SK-N-SH (cell line): ENCODE results near the gene CREB3L1. TPM values are rescaled to one million over a fixed set of nuclear protein-coding genes. Genes with fewer than 3 reads are reported as not detected.

Experiments used
- CTCF ChIA-PET: fragments of 300-600, 350-600 bp; formaldehyde crosslinking; extraction: SDS; loops from one replicate; lab custom pipeline; 2021; lab: Yijun Ruan, JAX
- POLR2A ChIA-PET: fragments of 350-600 bp; sonication (Branson Sonifier 250); formaldehyde crosslinking; extraction: SDS; loops from one replicate; lab custom pipeline; 2020; ENCODE audit warnings: antibody characterized with exemption, inconsistent platforms; lab: Yijun Ruan, JAX
- DNase-seq: peaks from one replicate; pipeline ENCODE4 v3.0.0; 2012
- H2AFZ ChIP-seq: fragments of 200-600 bp; sonication (generic); 2 replicates; pipeline ENCODE4 v1.8.1; 2016; ENCODE audit warnings: antibody characterized with exemption, mild to moderate bottlenecking, low read depth
- H3F3A ChIP-seq: fragments of 200-600 bp; sonication (generic); replicated peaks from 2 replicates; pipeline ENCODE3; 2016; ENCODE audit warnings: antibody characterized with exemption, mild to moderate bottlenecking; ENCODE audit not compliant: insufficient read depth
- H3K27ac ChIP-seq, 2 experiments: fragments of 200-500 bp in 1 of 2; fragments of 200-600 bp in 1 of 2; sonication (Bioruptor generic) in 1 of 2; sonication (generic), shearing (Covaris generic) in 1 of 2; 2 replicates each; pipeline versions ENCODE4 v1.5.1 to v1.6.1; 2014 to 2016; ENCODE audit warnings: low read depth in 2 of 2, inconsistent platforms in 1 of 2, low read length in 1 of 2, mild to moderate bottlenecking in 1 of 2, mixed read lengths in 1 of 2
- H3K27me3 ChIP-seq: fragments of 200-600 bp; sonication (generic), shearing (Covaris generic); 2 replicates; pipeline ENCODE4 v1.6.1; 2016; ENCODE audit warnings: mixed run types; ENCODE audit not compliant: insufficient read depth
- H3K36me3 ChIP-seq, 2 experiments: fragments of 200-500 bp in 1 of 2; fragments of 200-600 bp in 1 of 2; sonication (Bioruptor generic) in 1 of 2; sonication (generic) in 1 of 2; replicated peaks in 1 of 2; 2 replicates each; pipeline versions ENCODE3 to v1.5.1; 2014 to 2016; ENCODE audit warnings: low read length in 1 of 2, mild to moderate bottlenecking in 1 of 2; ENCODE audit not compliant: insufficient read depth in 2 of 2, control insufficient read depth in 1 of 2
- H3K4me1 ChIP-seq, 2 experiments: fragments of 200-500 bp in 1 of 2; fragments of 200-600 bp in 1 of 2; sonication (Bioruptor generic) in 1 of 2; sonication (generic), shearing (Covaris generic) in 1 of 2; 2 replicates each; pipeline versions ENCODE4 v1.5.1 to v1.6.1; 2014 to 2016; ENCODE audit warnings: low read depth in 1 of 2, low read length in 1 of 2, mixed run types in 1 of 2; ENCODE audit not compliant: insufficient read depth in 2 of 2, control insufficient read depth in 1 of 2
- H3K4me2 ChIP-seq: fragments of 200-600 bp; sonication (generic), shearing (Covaris generic); 2 replicates; pipeline ENCODE4 v1.6.1; 2017; ENCODE audit warnings: mixed run types
- H3K4me3 ChIP-seq, 2 experiments: fragments of 200-500 bp in 1 of 2; fragments of 200-600 bp in 1 of 2; sonication (Bioruptor generic) in 1 of 2; sonication (generic), shearing (Covaris generic) in 1 of 2; 2 replicates each; pipeline versions ENCODE4 v1.5.1 to v1.8.1; 2014 to 2016; ENCODE audit warnings: low read depth in 2 of 2, inconsistent platforms in 1 of 2, low read length in 1 of 2, mild to moderate bottlenecking in 1 of 2, mixed read lengths in 1 of 2, moderate library complexity in 1 of 2
- H3K79me2 ChIP-seq: fragments of 200-600 bp; sonication (generic); 2 replicates; pipeline ENCODE4 v1.8.1; 2017; ENCODE audit warnings: mild to moderate bottlenecking; ENCODE audit not compliant: insufficient read depth
- H3K9ac ChIP-seq: fragments of 200-600 bp; sonication (generic); 2 replicates; pipeline ENCODE4 v1.6.1; 2017; ENCODE audit warnings: mixed run types
- H3K9me2 ChIP-seq: fragments of 200-600 bp; sonication (generic); 2 replicates; pipeline ENCODE4 v1.6.1; 2017; ENCODE audit warnings: mixed run types
- H3K9me3 ChIP-seq: fragments of 200-600 bp; sonication (generic); 2 replicates; pipeline ENCODE4 v1.6.1; 2017; ENCODE audit warnings: mixed run types, mild to moderate bottlenecking, moderate library complexity
- H4K20me1 ChIP-seq: fragments of 200-600 bp; sonication (generic); 2 replicates; pipeline ENCODE4 v1.6.1; 2017; ENCODE audit warnings: mild to moderate bottlenecking, mixed run types; ENCODE audit not compliant: insufficient read depth
- CHD2 ChIP-seq: fragments of 150-350 bp; IDR thresholded peaks from 2 replicates; pipeline ENCODE4 v1.6.1; 2018; ENCODE audit warnings: low read length; ENCODE audit not compliant: partially characterized antibody
- ELF1 ChIP-seq: IDR thresholded peaks from 2 replicates; pipeline ENCODE4 v1.4.0; 2012
- EZH2phosphoT487 ChIP-seq: fragments of 200-600 bp; sonication (generic); IDR thresholded peaks from 2 replicates; pipeline ENCODE4 v1.6.1; 2017; ENCODE audit warnings: low read depth, mixed run types, mild to moderate bottlenecking, antibody characterized with exemption, moderate library complexity, borderline replicate concordance
- FOXJ3 ChIP-seq: sonication (generic); formaldehyde crosslinking; IDR thresholded peaks from 2 replicates; pipeline ENCODE4 v1.5.1; 2020; ENCODE audit warnings: mild to moderate bottlenecking, missing genetic modification reagents
- GABPA ChIP-seq: IDR thresholded peaks from 2 replicates; pipeline ENCODE4 v1.4.0; 2012; ENCODE audit warnings: low read depth, mild to moderate bottlenecking
- MXI1 ChIP-seq: IDR thresholded peaks from 2 replicates; pipeline ENCODE4 v1.6.1; 2012; ENCODE audit warnings: mild to moderate bottlenecking, low read depth, low read length, improper control_type of control experiment
- NFIC ChIP-seq: IDR thresholded peaks from 2 replicates; pipeline ENCODE4 v1.4.0; 2012; ENCODE audit warnings: borderline replicate concordance
- RAD21 ChIP-seq: IDR thresholded peaks from 2 replicates; pipeline ENCODE4 v1.6.1; 2012; ENCODE audit warnings: mild to moderate bottlenecking, low read length
- RCOR1 ChIP-seq: fragments of 150-350 bp; IDR thresholded peaks from 2 replicates; pipeline ENCODE4 v1.6.1; 2017; ENCODE audit warnings: antibody characterized with exemption, low read length
- RFX5 ChIP-seq: IDR thresholded peaks from 2 replicates; pipeline ENCODE4 v1.6.1; 2012; ENCODE audit warnings: mild to moderate bottlenecking, improper control_type of control experiment, low read length
- TAF1 ChIP-seq: IDR thresholded peaks from 2 replicates; pipeline ENCODE4 v1.6.1; 2012; ENCODE audit warnings: low read depth, mild to moderate bottlenecking, low read length, moderate library complexity, borderline replicate concordance
- TEAD4 ChIP-seq: IDR thresholded peaks from 2 replicates; pipeline ENCODE4 v1.4.0; 2012; ENCODE audit warnings: mild to moderate bottlenecking, borderline replicate concordance; ENCODE audit not compliant: insufficient read depth
- YY1 ChIP-seq: IDR thresholded peaks from 2 replicates; pipeline ENCODE4 v1.4.0; 2012; ENCODE audit warnings: low read depth, mild to moderate bottlenecking
- WGBS: methylation state at CpG from one replicate; pipeline ENCODE4 v1.1.6; 2017; ENCODE audit warnings: low lambda C conversion rate; 5-methylcytosine and 5-hydroxymethylcytosine counted together
- polyA plus RNA-seq, 3 experiments: library from polyadenylated mRNA; depleted of rRNA; stranded (reverse); fragments of >200 nt; gene quantifications; 2 replicates each; pipeline ENCODE4 v1.2.3, GENCODE V29; 2012
- TF ChIP-seq, protein P1 (sequence below): IDR thresholded peaks from 2 replicates; pipeline ENCODE4 v1.4.0; 2012; ENCODE audit warnings: low read depth
- TF ChIP-seq, protein P2 (sequence below): IDR thresholded peaks from 2 replicates; pipeline ENCODE4; 2012
- TF ChIP-seq, protein P3 (sequence below): IDR thresholded peaks from 2 replicates; pipeline ENCODE4 v1.4.0; 2012; ENCODE audit warnings: low read depth, borderline replicate concordance
- TF ChIP-seq, protein P4 (sequence below): fragments of 150-350 bp; IDR thresholded peaks from 2 replicates; pipeline ENCODE4 v1.6.1; 2016; ENCODE audit warnings: mild to moderate bottlenecking, low read depth, low read length

Gene CREB3L1
- polyA plus RNA-seq, 1 of the 3 experiments (the other 2 are of a cell fraction) = 14.0 TPM

DNA sequence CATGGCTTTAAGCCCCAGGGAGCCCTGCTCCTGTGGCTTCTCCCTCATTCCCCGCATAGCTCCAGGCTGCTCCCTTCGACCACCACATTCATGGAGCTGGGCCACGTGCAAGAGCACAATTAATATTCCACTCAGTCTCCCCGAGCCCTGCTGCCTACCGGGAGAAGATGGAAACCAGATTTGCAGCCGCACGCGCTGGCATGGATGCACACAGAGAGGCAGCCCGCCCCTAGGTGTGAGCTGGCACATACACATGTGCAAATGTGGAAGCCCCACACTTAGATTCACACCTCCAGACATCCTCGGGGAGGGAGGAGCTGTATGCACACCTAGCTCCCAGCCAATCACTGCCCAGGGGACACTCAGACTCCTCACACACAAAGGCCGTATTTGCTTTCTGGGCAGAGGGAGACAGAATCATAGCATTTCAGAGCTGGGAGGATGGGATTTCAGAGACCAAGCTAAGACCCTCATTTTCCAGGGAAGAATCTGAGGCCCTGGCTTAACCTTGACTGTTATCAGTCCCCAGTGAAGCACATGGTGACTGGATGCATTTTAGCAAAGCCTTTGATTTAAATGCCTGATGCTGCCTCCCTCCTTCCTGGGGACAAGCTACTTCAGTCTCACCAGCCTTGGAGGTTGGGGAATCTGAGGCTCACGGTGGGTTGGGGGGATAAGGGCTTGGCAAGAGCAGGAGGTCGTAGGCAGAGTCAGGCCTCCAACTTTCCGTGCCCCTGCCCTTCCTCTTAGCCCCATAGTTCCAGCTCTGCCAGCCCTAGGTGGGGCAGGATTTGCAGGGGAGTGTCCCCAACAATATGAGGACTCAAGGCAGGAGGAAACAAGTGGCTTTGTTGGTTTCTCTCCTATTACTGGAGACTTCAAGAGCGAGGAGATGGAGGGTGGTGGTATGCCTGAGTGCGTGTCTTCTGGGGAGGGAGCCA, 5.3 kb upstream of the CREB3L1 start:
- 0 out of 2 replicates have a peak overlapping the region, but pooled peaks have one; percentile 32 for H3K4me2 ChIP-seq
- ChIA-PET CTCF (interaction anchor here (0.8 to 3.0 kb wide), 7 partner anchors 9 to 80 kb away, joined by 3 to 15 read pairs (median 4); no protein-coding TSS in a partner anchor), POLR2A (interaction anchor here (1.3 kb wide), 1 partner anchor 29 kb away, joined by 4 read pairs; no protein-coding TSS in a partner anchor)
- TF ChIP-seq RAD21 (no peak), TAF1 (no peak), FOXJ3 (CRISPR knock-in tag) (no peak), CHD2 (no peak), TEAD4 (no peak), MXI1 (no peak), GABPA (no peak), RCOR1 (no peak), RFX5 (no peak), YY1 (no peak), ELF1 (no peak), EZH2phosphoT487 (no peak), NFIC (no peak)
- TF ChIP-seq, protein P1, sequence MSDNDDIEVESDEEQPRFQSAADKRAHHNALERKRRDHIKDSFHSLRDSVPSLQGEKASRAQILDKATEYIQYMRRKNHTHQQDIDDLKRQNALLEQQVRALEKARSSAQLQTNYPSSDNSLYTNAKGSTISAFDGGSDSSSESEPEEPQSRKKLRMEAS = no peak
- TF ChIP-seq, protein P2, sequence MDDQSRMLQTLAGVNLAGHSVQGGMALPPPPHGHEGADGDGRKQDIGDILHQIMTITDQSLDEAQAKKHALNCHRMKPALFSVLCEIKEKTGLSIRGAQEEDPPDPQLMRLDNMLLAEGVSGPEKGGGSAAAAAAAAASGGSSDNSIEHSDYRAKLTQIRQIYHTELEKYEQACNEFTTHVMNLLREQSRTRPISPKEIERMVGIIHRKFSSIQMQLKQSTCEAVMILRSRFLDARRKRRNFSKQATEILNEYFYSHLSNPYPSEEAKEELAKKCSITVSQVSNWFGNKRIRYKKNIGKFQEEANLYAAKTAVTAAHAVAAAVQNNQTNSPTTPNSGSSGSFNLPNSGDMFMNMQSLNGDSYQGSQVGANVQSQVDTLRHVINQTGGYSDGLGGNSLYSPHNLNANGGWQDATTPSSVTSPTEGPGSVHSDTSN = no peak
- TF ChIP-seq, protein P3, sequence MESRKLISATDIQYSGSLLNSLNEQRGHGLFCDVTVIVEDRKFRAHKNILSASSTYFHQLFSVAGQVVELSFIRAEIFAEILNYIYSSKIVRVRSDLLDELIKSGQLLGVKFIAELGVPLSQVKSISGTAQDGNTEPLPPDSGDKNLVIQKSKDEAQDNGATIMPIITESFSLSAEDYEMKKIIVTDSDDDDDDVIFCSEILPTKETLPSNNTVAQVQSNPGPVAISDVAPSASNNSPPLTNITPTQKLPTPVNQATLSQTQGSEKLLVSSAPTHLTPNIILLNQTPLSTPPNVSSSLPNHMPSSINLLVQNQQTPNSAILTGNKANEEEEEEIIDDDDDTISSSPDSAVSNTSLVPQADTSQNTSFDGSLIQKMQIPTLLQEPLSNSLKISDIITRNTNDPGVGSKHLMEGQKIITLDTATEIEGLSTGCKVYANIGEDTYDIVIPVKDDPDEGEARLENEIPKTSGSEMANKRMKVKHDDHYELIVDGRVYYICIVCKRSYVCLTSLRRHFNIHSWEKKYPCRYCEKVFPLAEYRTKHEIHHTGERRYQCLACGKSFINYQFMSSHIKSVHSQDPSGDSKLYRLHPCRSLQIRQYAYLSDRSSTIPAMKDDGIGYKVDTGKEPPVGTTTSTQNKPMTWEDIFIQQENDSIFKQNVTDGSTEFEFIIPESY = no peak
- TF ChIP-seq, protein P4, sequence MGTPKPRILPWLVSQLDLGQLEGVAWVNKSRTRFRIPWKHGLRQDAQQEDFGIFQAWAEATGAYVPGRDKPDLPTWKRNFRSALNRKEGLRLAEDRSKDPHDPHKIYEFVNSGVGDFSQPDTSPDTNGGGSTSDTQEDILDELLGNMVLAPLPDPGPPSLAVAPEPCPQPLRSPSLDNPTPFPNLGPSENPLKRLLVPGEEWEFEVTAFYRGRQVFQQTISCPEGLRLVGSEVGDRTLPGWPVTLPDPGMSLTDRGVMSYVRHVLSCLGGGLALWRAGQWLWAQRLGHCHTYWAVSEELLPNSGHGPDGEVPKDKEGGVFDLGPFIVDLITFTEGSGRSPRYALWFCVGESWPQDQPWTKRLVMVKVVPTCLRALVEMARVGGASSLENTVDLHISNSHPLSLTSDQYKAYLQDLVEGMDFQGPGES = no peak
- H3K9me3 ChIP-seq = no peaks in the 10 kb centered on the region
- H3F3A ChIP-seq = peaks cover 18% of the 10 kb centered on the region
- H3K4me3 ChIP-seq = no peak overlapping the region
- peak overlapping the region; percentile 2 to 77; a peak in 3 of 4 replicates for H3K27ac ChIP-seq
- H3K79me2 ChIP-seq = no peaks in the 10 kb centered on the region
- H4K20me1 ChIP-seq = no peaks in the 10 kb centered on the region
- H3K4me1 ChIP-seq = peaks cover 16 to 26% of the 10 kb centered on the region in 2 experiments; a peak in 3 of 4 replicates
- no peaks in the 10 kb centered on the region for H3K9me2 ChIP-seq
- H3K27me3 ChIP-seq = no peaks in the 10 kb centered on the region
- WGBS = 79% methylated on average over 15 of the region's 16 CpGs
- H2AFZ ChIP-seq = peak overlapping the region; percentile 61
- H3K9ac ChIP-seq = peak overlapping the region; percentile 43; the same call in 1 of the 2 replicates
- no peak for DNase-seq
- H3K36me3 ChIP-seq = no peaks in the 10 kb centered on the region
